Breast epithelium (tissue), 3 donors: ENCODE data around the gene DCST1.

Experiments used
- CTCF ChIP-seq, 3 donors: fragments of 450-650 bp; IDR thresholded peaks; one replicate each; pipeline ENCODE4 v1.5.1; 2016 to 2017; ENCODE audit warnings: antibody characterized with exemption in 3 of 3, mild to moderate bottlenecking in 3 of 3, moderate library complexity in 3 of 3
- POLR2A ChIP-seq: fragments of 450-650 bp; IDR thresholded peaks from one replicate; pipeline ENCODE4 v1.6.1; 2016; ENCODE audit warnings: antibody characterized with exemption, mild to moderate bottlenecking, moderate library complexity

GRCh38 chr1:155012776-155013602 lies 20.6 kb upstream of the DCST1 start:
- TF ChIP-seq POLR2A (no peak), CTCF (IDR thresholded peaks at IDR 0.05) (no peak)
